ENCODE results near the gene DACH1.

DNA sequence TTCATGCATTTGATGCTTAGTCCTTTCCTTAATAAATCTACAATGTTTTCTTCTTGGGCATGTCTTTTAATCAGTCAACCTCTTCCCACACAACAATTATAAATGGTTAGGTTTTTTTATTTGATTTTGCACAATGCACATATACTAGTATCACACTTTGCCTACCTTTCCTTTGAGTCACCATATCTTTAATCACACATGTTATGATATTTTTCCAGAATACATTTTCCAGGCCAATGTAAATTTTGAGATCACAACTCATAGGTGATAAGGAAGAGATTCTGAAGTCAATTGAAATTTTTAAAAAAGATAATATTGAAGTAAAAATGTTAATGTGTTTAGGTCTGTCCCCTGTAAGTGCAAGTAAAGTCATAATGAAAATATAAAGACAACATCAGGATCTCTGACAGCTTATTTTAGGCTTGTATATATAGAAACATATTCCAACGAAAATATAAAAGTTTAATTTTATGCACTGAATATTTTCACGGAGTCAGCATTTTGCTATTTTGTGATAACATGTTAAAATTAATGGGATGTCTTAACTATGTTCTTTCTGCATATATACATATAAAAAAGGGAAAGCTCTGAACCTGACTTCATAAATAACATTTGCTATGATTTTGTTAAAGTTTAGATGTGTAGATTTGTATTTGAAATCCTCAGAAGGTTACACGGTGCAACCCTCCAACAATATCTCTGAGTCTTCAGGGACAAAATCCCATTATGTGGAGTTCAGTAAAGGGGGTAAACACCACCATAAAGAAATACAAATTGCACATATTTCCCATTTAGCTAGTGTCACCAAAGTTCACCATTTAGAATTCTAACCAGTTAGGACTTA lies 351.9 kb downstream of the DACH1 start:
- TF ChIP-seq, protein P1, sequence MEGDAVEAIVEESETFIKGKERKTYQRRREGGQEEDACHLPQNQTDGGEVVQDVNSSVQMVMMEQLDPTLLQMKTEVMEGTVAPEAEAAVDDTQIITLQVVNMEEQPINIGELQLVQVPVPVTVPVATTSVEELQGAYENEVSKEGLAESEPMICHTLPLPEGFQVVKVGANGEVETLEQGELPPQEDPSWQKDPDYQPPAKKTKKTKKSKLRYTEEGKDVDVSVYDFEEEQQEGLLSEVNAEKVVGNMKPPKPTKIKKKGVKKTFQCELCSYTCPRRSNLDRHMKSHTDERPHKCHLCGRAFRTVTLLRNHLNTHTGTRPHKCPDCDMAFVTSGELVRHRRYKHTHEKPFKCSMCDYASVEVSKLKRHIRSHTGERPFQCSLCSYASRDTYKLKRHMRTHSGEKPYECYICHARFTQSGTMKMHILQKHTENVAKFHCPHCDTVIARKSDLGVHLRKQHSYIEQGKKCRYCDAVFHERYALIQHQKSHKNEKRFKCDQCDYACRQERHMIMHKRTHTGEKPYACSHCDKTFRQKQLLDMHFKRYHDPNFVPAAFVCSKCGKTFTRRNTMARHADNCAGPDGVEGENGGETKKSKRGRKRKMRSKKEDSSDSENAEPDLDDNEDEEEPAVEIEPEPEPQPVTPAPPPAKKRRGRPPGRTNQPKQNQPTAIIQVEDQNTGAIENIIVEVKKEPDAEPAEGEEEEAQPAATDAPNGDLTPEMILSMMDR (conservative IDR thresholded peaks at IDR 0.05; ENCODE audit: low read depth, low read length), result no peak
- no peak for TF ChIP-seq EZH2 (IDR thresholded peaks at IDR 0.05; ENCODE audit: borderline replicate concordance, low read depth, low read length, poor library complexity, severe bottlenecking)
